HCT116 (cell line): ENCODE data around the gene NRTN. TPM values are rescaled to one million over a fixed set of nuclear protein-coding genes. Genes with fewer than 3 reads are reported as not detected.

Experiments
- ATAC-seq: fragments of 200-7000 bp; cut with Tn5 transposase; 2 replicates; pipeline ENCODE4 v1.9.1; 2020; ENCODE audit warnings: mild to moderate bottlenecking, moderate library complexity
- BruUV-seq: library from RNA; stranded (reverse); fragments of 400-500 nt; replicated peaks from 2 replicates; lab custom pipeline; 2021; lab: Mats Ljungman, UMichigan
- CTCF ChIA-PET: fragments of 300-600 bp; sonication (Branson Sonifier 250); formaldehyde crosslinking; loops from one replicate; lab custom pipeline; 2021; ENCODE audit warnings: antibody characterized with exemption; lab: Charles Lee
- POLR2A ChIA-PET: fragments of 300-600, 350-600 bp; sonication (Branson Sonifier 250); formaldehyde crosslinking; loops from one replicate; lab custom pipeline; 2021; ENCODE audit warnings: antibody characterized with exemption; lab: Charles Lee
- RAD21 ChIA-PET, 2 experiments: fragments of 300-600 bp; sonication (Branson Sonifier 250); formaldehyde crosslinking; loops; one replicate each; lab custom pipeline; 2023; ENCODE audit warnings: low total read pairs in 2 of 2; ENCODE audit not compliant: uncharacterized antibody in 2 of 2, unreplicated experiment in 2 of 2, low non-redundant PET in 1 of 2; lab: Charles Lee
- DNase-seq: peaks from one replicate; pipeline ENCODE4 v3.0.0-alpha.2; 2010; ENCODE audit warnings: low read depth, low spot score
- H2AFZ ChIP-seq: fragments of 200-600 bp; shearing (Covaris generic), sonication (generic); 2 replicates; pipeline ENCODE4 v1.6.1; 2017; ENCODE audit warnings: low read depth, mixed run types, mixed read lengths, antibody characterized with exemption, low read length; ENCODE audit not compliant: poor library complexity, severe bottlenecking
- H3K27ac ChIP-seq: 2 replicates; pipeline ENCODE4 v1.5.1; 2012; ENCODE audit warnings: low read depth, low read length
- H3K27me3 ChIP-seq: fragments of 200-600 bp; sonication (generic); 2 replicates; pipeline ENCODE4 v1.6.1; 2016; ENCODE audit warnings: mixed run types, low read length, mixed read lengths; ENCODE audit not compliant: insufficient read depth
- H3K36me3 ChIP-seq, 2 experiments: fragments of 200-500 bp in 1 of 2; fragments of 200-600 bp in 1 of 2; sonication (Bioruptor generic) in 1 of 2; sonication (generic) in 1 of 2; 2 replicates each; pipeline versions ENCODE4 v1.5.1 to v1.6.1; 2014 to 2016; ENCODE audit warnings: low read length in 2 of 2, inconsistent platforms in 1 of 2, mixed read lengths in 1 of 2, mixed run types in 1 of 2; ENCODE audit not compliant: insufficient read depth in 2 of 2, control insufficient read depth in 1 of 2
- H3K4me1 ChIP-seq, 2 experiments: fragments of 200-600 bp in 1 of 2; sonication (generic) in 1 of 2; 2 replicates each; pipeline versions ENCODE4 v1.5.1 to v1.6.1; 2012 to 2017; ENCODE audit warnings: low read length in 2 of 2, inconsistent platforms in 1 of 2, mild to moderate bottlenecking in 1 of 2, mixed read lengths in 1 of 2, mixed run types in 1 of 2, moderate library complexity in 1 of 2; ENCODE audit not compliant: insufficient read depth in 2 of 2, control insufficient read depth in 1 of 2
- H3K4me2 ChIP-seq: fragments of 200-600 bp; sonication (generic); 2 replicates; pipeline ENCODE4 v1.6.1; 2017; ENCODE audit warnings: mixed run types, low read length, mixed read lengths
- H3K4me3 ChIP-seq, 2 experiments: fragments of 200-600 bp in 1 of 2; sonication (generic) in 1 of 2; replicated peaks in 1 of 2; 2 replicates each; pipeline ENCODE4 v1.5.1; 2011 to 2016; ENCODE audit warnings: low read length in 2 of 2, control low read depth in 1 of 2, low read depth in 1 of 2, mild to moderate bottlenecking in 1 of 2, mixed read lengths in 1 of 2, mixed run types in 1 of 2
- H3K79me2 ChIP-seq: fragments of 200-600 bp; sonication (generic); 2 replicates; pipeline ENCODE4 v1.6.1; 2017; ENCODE audit warnings: mild to moderate bottlenecking, mixed run types, low read length, moderate library complexity, mixed read lengths; ENCODE audit not compliant: insufficient read depth
- H3K9ac ChIP-seq: fragments of 200-600 bp; sonication (generic); 2 replicates; pipeline ENCODE4 v1.6.1; 2016; ENCODE audit warnings: low read length, mixed read lengths
- H3K9me2 ChIP-seq: fragments of 200-600 bp; sonication (generic), shearing (Covaris generic); 2 replicates; pipeline ENCODE4 v1.6.1; 2017; ENCODE audit warnings: mixed run types, mild to moderate bottlenecking, moderate library complexity; ENCODE audit not compliant: insufficient read depth
- H3K9me3 ChIP-seq, 2 experiments: fragments of 200-500 bp in 1 of 2; fragments of 200-600 bp in 1 of 2; sonication (Bioruptor generic) in 1 of 2; sonication (generic) in 1 of 2; 2 replicates each; pipeline ENCODE4 v1.6.1; 2014 to 2017; ENCODE audit warnings: low read length in 2 of 2, mixed read lengths in 2 of 2, inconsistent platforms in 1 of 2, low read depth in 1 of 2, mild to moderate bottlenecking in 1 of 2, mixed run types in 1 of 2, moderate library complexity in 1 of 2; ENCODE audit not compliant: control insufficient read depth in 1 of 2, insufficient read depth in 1 of 2
- H4K20me1 ChIP-seq: fragments of 200-600 bp; sonication (generic), shearing (Covaris generic); 2 replicates; pipeline ENCODE4 v1.6.1; 2017; ENCODE audit warnings: mixed run types, mild to moderate bottlenecking, moderate library complexity; ENCODE audit not compliant: insufficient read depth
- CBX3 ChIP-seq: IDR thresholded peaks from 2 replicates; pipeline ENCODE4 v1.6.1; 2012; ENCODE audit warnings: low read depth
- CTCF ChIP-seq, 3 experiments: fragments of 200-600 bp in 1 of 3; sonication (generic) in 1 of 3; IDR thresholded peaks in 2 of 3; conservative IDR thresholded peaks in 1 of 3; 2 replicates each; pipeline ENCODE4 v1.5.1; 2012 to 2017; ENCODE audit warnings: low read depth in 2 of 3, low read length in 2 of 3, antibody characterized with exemption in 1 of 3, borderline replicate concordance in 1 of 3, control low read depth in 1 of 3, mild to moderate bottlenecking in 1 of 3, mixed read lengths in 1 of 3, mixed run types in 1 of 3, moderate library complexity in 1 of 3; ENCODE audit not compliant: insufficient read depth in 1 of 3
- EGR1 ChIP-seq: IDR thresholded peaks from 2 replicates; pipeline ENCODE4 v1.6.1; 2012; ENCODE audit warnings: low read depth
- ELF1 ChIP-seq: IDR thresholded peaks from 2 replicates; pipeline ENCODE4 v1.6.1; 2012; ENCODE audit warnings: low read depth, borderline replicate concordance
- EZH2 ChIP-seq: fragments of 200-600 bp; sonication (generic); IDR thresholded peaks from 2 replicates; pipeline ENCODE4 v1.6.1; 2017; ENCODE audit warnings: antibody characterized with exemption, mixed run types
- EZH2phosphoT487 ChIP-seq: fragments of 200-600 bp; IDR thresholded peaks from 2 replicates; pipeline ENCODE4 v1.6.1; 2018; ENCODE audit warnings: antibody characterized with exemption, borderline replicate concordance
- FOSL1 ChIP-seq: IDR thresholded peaks from 2 replicates; pipeline ENCODE4 v1.6.1; 2012; ENCODE audit warnings: low read depth
- JUND ChIP-seq: IDR thresholded peaks from 2 replicates; pipeline ENCODE4 v1.6.1; 2012
- MAX ChIP-seq: IDR thresholded peaks from 2 replicates; pipeline ENCODE4 v1.6.1; 2012
- POLR2A ChIP-seq: IDR thresholded peaks from 2 replicates; pipeline ENCODE4 v1.7.0; 2011; ENCODE audit warnings: borderline replicate concordance; ENCODE audit not compliant: insufficient read depth, insufficient read length; ENCODE audit errors: extremely low read depth
- REST ChIP-seq: IDR thresholded peaks from 2 replicates; pipeline ENCODE4 v1.6.1; 2012; ENCODE audit warnings: low read depth
- SP1 ChIP-seq: IDR thresholded peaks from 2 replicates; pipeline ENCODE4 v1.6.1; 2012; ENCODE audit warnings: low read depth
- SRF ChIP-seq: IDR thresholded peaks from 2 replicates; pipeline ENCODE4 v1.6.1; 2012; ENCODE audit warnings: low read depth
- TCF7L2 ChIP-seq: IDR thresholded peaks from 2 replicates; pipeline ENCODE4 v1.7.0; 2011; ENCODE audit warnings: borderline replicate concordance, inconsistent platforms; ENCODE audit not compliant: insufficient read depth, insufficient read length; ENCODE audit errors: extremely low read depth
- YY1 ChIP-seq: IDR thresholded peaks from 2 replicates; pipeline ENCODE4 v1.6.1; 2011; ENCODE audit warnings: low read length, low read depth, moderate library complexity, mild to moderate bottlenecking; ENCODE audit not compliant: insufficient replicate concordance; ENCODE audit errors: extremely low read depth
- ZFX ChIP-seq: fragments of 450-650 bp; IDR thresholded peaks from 2 replicates; pipeline ENCODE4 v1.6.1; 2017
- ZNF274 ChIP-seq: fragments of 200-500 bp; sonication (Bioruptor generic); IDR thresholded peaks from 2 replicates; pipeline ENCODE4 v1.6.1; 2014; ENCODE audit warnings: mild to moderate bottlenecking, low read depth, low read length, inconsistent platforms
- intact Hi-C: fragments of 100-400 bp; cut with micrococcal nuclease; formaldehyde crosslinking; loops from 2 replicates; pipeline ENCODE4 v1.10.0; 2022
- total RNA-seq: library from RNA; stranded (reverse); gene quantifications from one replicate; pipeline ENCODE4 v1.2.1, GENCODE V29; 2021; ENCODE audit not compliant: unreplicated experiment
- TF ChIP-seq, protein P1 (sequence below): IDR thresholded peaks from 2 replicates; pipeline ENCODE4 v1.6.1; 2011; ENCODE audit warnings: mild to moderate bottlenecking, low read length, moderate library complexity; ENCODE audit not compliant: insufficient replicate concordance; ENCODE audit errors: extremely low read depth

The NRTN gene
- total RNA-seq, 1 experiment from 2014 or later, result 11.5 TPM

GRCh38 chr19:5832061-5832460 is 27.2 kb downstream of the NRTN start:
- POLR2A ChIA-PET, result interaction anchor here (1.1 kb wide), 1 partner anchor 142 kb away, joined by 4 read pairs; the partner anchor contains the start of gene RPL36
- H4K20me1 ChIP-seq, result no peaks in the 10 kb centered on the region
- no peaks in the 10 kb centered on the region for H3K79me2 ChIP-seq
- RAD21 ChIA-PET, result no interaction called here
- DNase-seq, result no peak
- H3K4me2 ChIP-seq, result no peak overlapping the region
- no peak overlapping the region for H3K9ac ChIP-seq
- H3K27me3 ChIP-seq, result no peaks in the 10 kb centered on the region
- CTCF ChIA-PET, result no interaction called here
- no peak overlapping the region for H2AFZ ChIP-seq
- H3K36me3 ChIP-seq, result no peaks in the 10 kb centered on the region
- H3K4me3 ChIP-seq, result no peak overlapping the region
- BruUV-seq, result no TSS peak
- intact Hi-C loops, result no loop called here
- H3K27ac ChIP-seq, result no peak overlapping the region
- H3K9me2 ChIP-seq, result no peaks in the 10 kb centered on the region
- H3K4me1 ChIP-seq, result peaks cover 8 to 28% of the 10 kb centered on the region in 2 experiments
- H3K9me3 ChIP-seq, result no peaks in the 10 kb centered on the region
- ATAC-seq, result no peak
- no peak for TF ChIP-seq EGR1
- TF ChIP-seq FOSL1, result no peak
- TF ChIP-seq EZH2phosphoT487, result no peak
- no peak for TF ChIP-seq ELF1
- TF ChIP-seq, protein P1, sequence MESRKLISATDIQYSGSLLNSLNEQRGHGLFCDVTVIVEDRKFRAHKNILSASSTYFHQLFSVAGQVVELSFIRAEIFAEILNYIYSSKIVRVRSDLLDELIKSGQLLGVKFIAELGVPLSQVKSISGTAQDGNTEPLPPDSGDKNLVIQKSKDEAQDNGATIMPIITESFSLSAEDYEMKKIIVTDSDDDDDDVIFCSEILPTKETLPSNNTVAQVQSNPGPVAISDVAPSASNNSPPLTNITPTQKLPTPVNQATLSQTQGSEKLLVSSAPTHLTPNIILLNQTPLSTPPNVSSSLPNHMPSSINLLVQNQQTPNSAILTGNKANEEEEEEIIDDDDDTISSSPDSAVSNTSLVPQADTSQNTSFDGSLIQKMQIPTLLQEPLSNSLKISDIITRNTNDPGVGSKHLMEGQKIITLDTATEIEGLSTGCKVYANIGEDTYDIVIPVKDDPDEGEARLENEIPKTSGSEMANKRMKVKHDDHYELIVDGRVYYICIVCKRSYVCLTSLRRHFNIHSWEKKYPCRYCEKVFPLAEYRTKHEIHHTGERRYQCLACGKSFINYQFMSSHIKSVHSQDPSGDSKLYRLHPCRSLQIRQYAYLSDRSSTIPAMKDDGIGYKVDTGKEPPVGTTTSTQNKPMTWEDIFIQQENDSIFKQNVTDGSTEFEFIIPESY, result no peak
- no peak for TF ChIP-seq REST
- TF ChIP-seq TCF7L2, result no peak
- TF ChIP-seq SRF, result no peak
- TF ChIP-seq SP1, result no peak
- TF ChIP-seq CTCF (IDR thresholded peaks at IDR 0.05 in 2 of 3, conservative IDR thresholded peaks at IDR 0.05 in 1 of 3; ENCODE audit: borderline replicate concordance in 1 of 3, insufficient read depth in 1 of 3, low read depth in 2 of 3, low read length in 2 of 3), result no peak
- TF ChIP-seq YY1, result no peak
- TF ChIP-seq MAX, result no peak
- no peak for TF ChIP-seq JUND
- no peak for TF ChIP-seq ZNF274
- TF ChIP-seq POLR2A, result no peak
- no peak for TF ChIP-seq CBX3
- TF ChIP-seq ZFX, result no peak
- TF ChIP-seq EZH2, result no peak
